BLaER1 treated with 17β-estradiol and CSF1 and Interleukin-3, amounts not matched to agents 10 nM and 100 nM (cell line): Measurements from ENCODE around the gene OR7C2.
"Not testable (repeated sequence)": the region's sequence is repeated elsewhere in the genome, so short reads cannot be mapped to it uniquely, and the experiment has no call there.

Experiments
- H3K27ac ChIP-seq, 11 experiments: shearing (Covaris generic); formaldehyde crosslinking; 2 replicates each; pipeline ENCODE4 v1.8.1; 2022
- H3K27me3 ChIP-seq, 11 experiments: shearing (Covaris generic); formaldehyde crosslinking; 2 replicates each; pipeline ENCODE4 v1.8.1; 2022
- H3K36me3 ChIP-seq, 11 experiments: shearing (Covaris generic); formaldehyde crosslinking; 2 replicates each; pipeline ENCODE4 v1.8.1; 2022
- H3K4me1 ChIP-seq, 10 experiments: shearing (Covaris generic); formaldehyde crosslinking; 2 replicates each; pipeline ENCODE4 v1.8.1; 2022
- H3K4me2 ChIP-seq, 11 experiments: shearing (Covaris generic); formaldehyde crosslinking; 2 replicates each; pipeline ENCODE4 v1.8.1; 2022
- H3K4me3 ChIP-seq, 10 experiments: shearing (Covaris generic); formaldehyde crosslinking; 2 replicates each; pipeline ENCODE4 v1.8.1; 2022
- H3K9ac ChIP-seq, 11 experiments: shearing (Covaris generic); formaldehyde crosslinking; 2 replicates each; pipeline ENCODE4 v1.8.1; 2022
- H3K9me3 ChIP-seq, 11 experiments: shearing (Covaris generic); formaldehyde crosslinking; replicated peaks in 1 of 11; 2 replicates each; pipeline ENCODE4 v1.8.1; 2022
- H4K20me1 ChIP-seq, 11 experiments: shearing (Covaris generic); formaldehyde crosslinking; 2 replicates each; pipeline ENCODE4 v1.8.1; 2022
- Cebpa-rat ChIP-seq, 11 experiments: shearing (Covaris generic); IDR thresholded peaks; 2 replicates each; pipeline ENCODE4 v1.8.1; 2022

OR7C2 gene

GRCh38 chr19:14941189-14941588 lies at the start of gene OR7C2:
Gene OR7C2 (plus strand): TSS chr19:14941489. CDS start chr19:14941489, 0 bp downstream.
- H3K9ac ChIP-seq = no peak within 1 kb of the TSS
- no peaks in the 10 kb centered on the region for H3K36me3 ChIP-seq
- peaks cover 22 to 34% (median 28%) of the 10 kb centered on the region in 10 experiments for H3K4me1 ChIP-seq
- peak within 1 kb of the TSS in 3 of 11 experiments; percentile 5 to 61 (median 30); a peak in 2 of 22 replicates for H3K4me2 ChIP-seq
- H3K9me3 ChIP-seq = peaks cover 0 to 6% (median 4%) of the 10 kb centered on the region in 11 experiments; a peak in 6 of 22 replicates
- no peak within 1 kb of the TSS for H3K4me3 ChIP-seq
- no peaks in the 10 kb centered on the region for H3K27me3 ChIP-seq
- no peak for TF ChIP-seq Cebpa-rat (IDR thresholded peaks at IDR 0.05)
- H3K27ac ChIP-seq = peak within 1 kb of the TSS in 10 of 11 experiments; percentile 8 to 93 (median 89); a peak in 12 of 22 replicates
- no peaks in the 10 kb centered on the region for H4K20me1 ChIP-seq

GRCh38 chr19:14901675-14902260 lies 39.5 kb upstream of the OR7C2 start:
- Histone ChIP-seq H3K27me3 (no peaks in the 10 kb centered on the region), H4K20me1 (no peaks in the 10 kb centered on the region), H3K4me3 (no peak overlapping the region), H3K9me3 (no peaks in the 10 kb centered on the region), H3K4me2 (no peak overlapping the region), H3K27ac (no peak overlapping the region), H3K9ac (no peak overlapping the region), H3K4me1 (peaks cover 0 to 6% (median 0%) of the 10 kb centered on the region in 10 experiments; a peak in 1 of 20 replicates), H3K36me3 (no peaks in the 10 kb centered on the region)
- no peak for TF ChIP-seq Cebpa-rat (IDR thresholded peaks at IDR 0.05)

- no peak overlapping the region for H3K4me2 ChIP-seq
- no peak overlapping the region for H3K9ac ChIP-seq
- H3K27me3 ChIP-seq = no peaks in the 10 kb centered on the region
- no peak overlapping the region for H3K4me3 ChIP-seq
- no peaks in the 10 kb centered on the region for H3K4me1 ChIP-seq
- TF ChIP-seq Cebpa-rat (IDR thresholded peaks at IDR 0.05) = no peak
- H3K36me3 ChIP-seq = no peaks in the 10 kb centered on the region
- no peaks in the 10 kb centered on the region for H4K20me1 ChIP-seq
- H3K27ac ChIP-seq = no peak overlapping the region
- H3K9me3 ChIP-seq = peaks cover 0 to 3% (median 0%) of the 10 kb centered on the region in 11 experiments; a peak in 2 of 22 replicates
Measured at GRCh38 chr19:14906711-14907110, 34.6 kb upstream of the OR7C2 start.

GRCh38 chr19:14915116-14915515 lies 26.2 kb upstream of the OR7C2 start:
- Histone ChIP-seq H3K9ac (no peak overlapping the region), H4K20me1 (no peaks in the 10 kb centered on the region), H3K9me3 (peaks cover 7 to 20% (median 14%) of the 10 kb centered on the region in 11 experiments), H3K27ac (no peak overlapping the region), H3K27me3 (no peaks in the 10 kb centered on the region), H3K4me3 (no peak overlapping the region), H3K4me1 (no peaks in the 10 kb centered on the region), H3K4me2 (no peak overlapping the region), H3K36me3 (no peaks in the 10 kb centered on the region)
- TF ChIP-seq Cebpa-rat (IDR thresholded peaks at IDR 0.05) = no peak

- no peaks in the 10 kb centered on the region for H4K20me1 ChIP-seq
- no peaks in the 10 kb centered on the region for H3K27me3 ChIP-seq
- no peak overlapping the region for H3K4me2 ChIP-seq
- no peak overlapping the region for H3K27ac ChIP-seq
- H3K9ac ChIP-seq = no peak overlapping the region
- TF ChIP-seq Cebpa-rat (IDR thresholded peaks at IDR 0.05) = no peak
- H3K4me3 ChIP-seq = no peak overlapping the region
- H3K4me1 ChIP-seq = no peaks in the 10 kb centered on the region
- H3K36me3 ChIP-seq = no peaks in the 10 kb centered on the region
- H3K9me3 ChIP-seq = peaks cover 7 to 16% (median 14%) of the 10 kb centered on the region in 11 experiments
Measured at GRCh38 chr19:14916848-14917247, 24.4 kb upstream of the OR7C2 start.

GRCh38 chr19:14933506-14933905 lies 7.8 kb upstream of the OR7C2 start:
- no peak overlapping the region for H3K4me2 ChIP-seq
- no peak overlapping the region for H3K4me3 ChIP-seq
- TF ChIP-seq Cebpa-rat (IDR thresholded peaks at IDR 0.05) = no peak
- H4K20me1 ChIP-seq = no peaks in the 10 kb centered on the region
- no peak overlapping the region for H3K27ac ChIP-seq
- H3K9me3 ChIP-seq = peaks cover 0 to 10% (median 0%) of the 10 kb centered on the region in 11 experiments; a peak in 3 of 22 replicates
- H3K27me3 ChIP-seq = no peaks in the 10 kb centered on the region
- H3K36me3 ChIP-seq = no peaks in the 10 kb centered on the region
- H3K9ac ChIP-seq = no peak overlapping the region
- no peaks in the 10 kb centered on the region for H3K4me1 ChIP-seq

- Histone ChIP-seq H3K27me3 (no peaks in the 10 kb centered on the region), H3K36me3 (no peaks in the 10 kb centered on the region)
- TF ChIP-seq Cebpa-rat (IDR thresholded peaks at IDR 0.05) = no peak
Measured at GRCh38 chr19:14940266-14940665, 1.0 kb upstream of the OR7C2 start.

GRCh38 chr19:14943601-14944000 lies 2.3 kb downstream of the OR7C2 start:
- H3K9me3 ChIP-seq = peaks cover 0 to 8% (median 5%) of the 10 kb centered on the region in 11 experiments; a peak in 6 of 22 replicates
- H3K4me2 ChIP-seq = peak overlapping the region; percentile 50 to 69 (median 61); a peak in 21 of 22 replicates
- no peaks in the 10 kb centered on the region for H3K36me3 ChIP-seq

More at GRCh38 chr19:14940266-14940665, 1.0 kb upstream of the OR7C2 start:
- peaks cover 22 to 34% (median 28%) of the 10 kb centered on the region in 10 experiments for H3K4me1 ChIP-seq
- peaks cover 0 to 4% (median 0%) of the 10 kb centered on the region in 11 experiments; a peak in 2 of 22 replicates for H3K9me3 ChIP-seq
- no peak overlapping the region for H3K4me2 ChIP-seq
- H3K4me3 ChIP-seq = no peak overlapping the region
- no peak overlapping the region for H3K9ac ChIP-seq
- 0 out of 22 replicates have a peak overlapping the region, but pooled peaks of 1 of the 11 experiments have one; percentile 14 for H3K27ac ChIP-seq
- H4K20me1 ChIP-seq = no peaks in the 10 kb centered on the region

GRCh38 chr19:14944456-14944855 lies 3.2 kb downstream of the OR7C2 start:
- Histone ChIP-seq H3K4me3 (no peak overlapping the region), H3K27me3 (no peaks in the 10 kb centered on the region), H3K36me3 (no peaks in the 10 kb centered on the region), H4K20me1 (no peaks in the 10 kb centered on the region), H3K9me3 (peaks cover 0 to 8% (median 5%) of the 10 kb centered on the region in 11 experiments; a peak in 6 of 22 replicates), H3K4me2 (peak overlapping the region; percentile 25 to 69 (median 57); a peak in 19 of 22 replicates), H3K4me1 (peaks cover 22 to 34% (median 28%) of the 10 kb centered on the region in 10 experiments), H3K27ac (peak overlapping the region; percentile 26 to 93 (median 89); a peak in 21 of 22 replicates), H3K9ac (peak overlapping the region in 10 of 11 experiments; percentile 51 to 77 (median 71); a peak in 17 of 22 replicates)
- TF ChIP-seq Cebpa-rat (IDR thresholded peaks at IDR 0.05) = no peak

More at GRCh38 chr19:14943601-14944000, 2.3 kb downstream of the OR7C2 start:
- Histone ChIP-seq H4K20me1 (no peaks in the 10 kb centered on the region), H3K4me3 (no peak overlapping the region), H3K4me1 (peaks cover 22 to 34% (median 28%) of the 10 kb centered on the region in 10 experiments), H3K27me3 (no peaks in the 10 kb centered on the region), H3K27ac (peak overlapping the region; percentile 59 to 93 (median 89); a peak in 21 of 22 replicates), H3K9ac (peak overlapping the region; percentile 16 to 78 (median 70); a peak in 20 of 22 replicates)
- peak in 7 of 11 experiments; percentile 12 to 95 (median 54); a peak in 10 of 22 replicates for TF ChIP-seq Cebpa-rat (IDR thresholded peaks at IDR 0.05)

- H3K9me3 ChIP-seq, H4K20me1 ChIP-seq, H3K36me3 ChIP-seq, H3K9ac ChIP-seq, H3K4me3 ChIP-seq, H3K27me3 ChIP-seq: not testable (repeated sequence)
- Histone ChIP-seq H3K27ac (peak overlapping the region in 3 of 11 experiments; percentile 14 to 41 (median 35); a peak in 3 of 22 replicates), H3K4me2 (peak overlapping the region in 2 of 11 experiments; percentile 20 to 32; a peak in 2 of 22 replicates), H3K4me1 (peaks cover 5 to 13% (median 8%) of the 10 kb centered on the region in 10 experiments)
Measured at GRCh38 chr19:14949413-14949812, 8.1 kb downstream of the OR7C2 start.
